LNCaP clone FGC (cell line): Measurements from ENCODE around the gene SNX24.

ENCODE experiments used
- DNase-seq: peaks from one replicate; pipeline ENCODE4 v3.0.0-alpha.2; 2011; ENCODE audit warnings: low read depth
- H3K4me3 ChIP-seq: 2 replicates; pipeline ENCODE4 v1.5.1; 2011; ENCODE audit warnings: mild to moderate bottlenecking, low read depth, low read length, control low read depth
- CTCF ChIP-seq: IDR thresholded peaks from 2 replicates; pipeline ENCODE4 v1.5.1; 2012; ENCODE audit warnings: mild to moderate bottlenecking; ENCODE audit not compliant: control insufficient read depth, insufficient read depth; ENCODE audit errors: extremely low read depth

Gene SNX24

GRCh38 chr5:122864842-122865241 is 19.4 kb downstream of the SNX24 start:
- no peak overlapping the region for H3K4me3 ChIP-seq
- no peak for TF ChIP-seq CTCF
- no peak for DNase-seq

DNA sequence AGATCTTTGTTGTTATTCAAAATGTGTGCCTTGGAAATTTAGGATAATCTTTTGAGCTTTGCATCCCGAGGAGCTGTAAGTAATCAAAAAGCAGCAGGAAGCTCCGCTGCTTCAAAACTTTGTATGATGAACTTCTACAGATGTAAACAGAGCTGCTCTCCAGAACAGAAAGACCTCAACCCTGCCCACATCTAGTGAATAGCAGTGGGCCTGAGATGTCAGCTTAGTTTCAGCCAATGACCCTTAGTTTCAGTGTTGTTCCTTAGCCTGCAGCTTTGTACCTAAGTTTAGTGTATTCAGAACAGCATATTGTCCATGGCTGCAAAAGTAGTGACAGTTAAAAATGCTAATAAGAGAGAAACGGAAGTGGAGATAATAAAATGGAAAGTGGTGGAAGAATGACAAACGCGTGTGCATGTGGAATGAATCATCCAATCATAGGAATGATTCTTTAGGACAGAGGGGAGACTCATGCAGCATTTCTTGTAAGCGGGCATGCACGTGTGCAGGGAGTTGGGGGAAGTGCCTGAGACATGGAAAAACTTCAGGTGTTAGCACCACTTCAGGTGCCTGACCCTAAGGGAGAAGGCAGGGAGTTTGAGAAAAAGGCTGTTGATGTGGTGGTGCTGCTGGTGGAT is 24.9 kb downstream of the SNX24 start:
- no peak for TF ChIP-seq CTCF
- DNase-seq, result no peak
- H3K4me3 ChIP-seq, result no peak overlapping the region

DNA sequence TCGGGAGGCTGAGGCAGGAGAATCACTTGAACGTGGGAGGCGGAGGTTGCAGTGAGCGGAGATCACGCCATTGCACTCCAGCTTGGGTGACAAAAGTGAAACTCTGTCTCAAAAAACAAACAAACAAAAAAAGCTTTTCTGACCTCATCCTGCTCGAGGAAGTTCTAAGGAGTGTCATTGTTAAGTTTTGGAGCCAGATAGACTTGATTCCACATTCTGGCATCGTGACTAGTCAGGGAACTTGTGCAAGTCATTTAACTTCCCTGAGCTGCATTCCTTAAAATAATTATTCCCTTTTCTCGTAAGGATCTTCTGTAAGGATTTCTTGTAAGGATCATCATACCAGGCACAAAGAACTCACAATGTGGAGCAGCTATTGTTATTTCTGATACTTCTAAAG is 26.2 kb downstream of the SNX24 start:
- no peak overlapping the region for H3K4me3 ChIP-seq
- no peak for DNase-seq
- no peak for TF ChIP-seq CTCF

- H3K4me3 ChIP-seq, result no peak overlapping the region
- no peak for DNase-seq
- TF ChIP-seq CTCF, result no peak
These were observed 28.9 kb downstream of the SNX24 start for GRCh38 chr5:122874179-122874875.

- no peak for TF ChIP-seq CTCF
- DNase-seq, result no peak
- H3K4me3 ChIP-seq, result no peak overlapping the region
These were observed 32.1 kb downstream of the SNX24 start for GRCh38 chr5:122877518-122877917.

DNA sequence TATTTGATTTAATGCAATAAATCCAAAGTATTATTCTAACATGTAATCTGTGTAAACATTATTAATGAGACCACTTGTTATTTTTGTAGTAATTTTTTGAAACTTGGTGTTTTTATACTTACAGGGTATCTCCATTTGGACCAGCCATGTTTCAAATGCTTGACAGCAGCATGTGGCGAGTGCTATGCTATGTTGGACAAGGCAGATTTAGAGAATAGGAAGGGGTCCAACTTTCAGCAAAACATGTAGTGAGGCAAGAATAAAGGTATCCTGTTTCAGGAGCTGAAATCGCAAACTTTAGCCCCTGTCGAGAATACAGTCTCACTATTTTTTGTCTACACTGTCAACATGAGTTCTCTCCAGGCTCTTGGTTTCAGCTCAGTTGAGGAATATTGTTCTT is 33.7 kb downstream of the SNX24 start:
- DNase-seq, result no peak
- TF ChIP-seq CTCF, result no peak
- H3K4me3 ChIP-seq, result no peak overlapping the region
